Liver (tissue), 9 donors: ENCODE results near the gene DNAJA3. TPM values are rescaled to one million over a fixed set of nuclear protein-coding genes. Genes with fewer than 3 reads are reported as not detected.

Source experiments
- DNase-seq: peaks from one replicate; pipeline ENCODE4 v3.0.0-alpha.2; 2017; ENCODE audit warnings: low spot score
- H3K27ac ChIP-seq, 2 donors: one replicate each; pipeline ENCODE4 v1.7.0; 2013; ENCODE audit warnings: inconsistent platforms in 2 of 2, low read length in 2 of 2, control low read depth in 1 of 2, low read depth in 1 of 2, mild to moderate bottlenecking in 1 of 2
- H3K27me3 ChIP-seq, 4 donors: one replicate each; pipeline versions ENCODE4 v1.6.1 to v1.7.0; 2013; ENCODE audit warnings: low read length in 3 of 4, inconsistent platforms in 1 of 4, mild to moderate bottlenecking in 1 of 4, moderate library complexity in 1 of 4; ENCODE audit not compliant: control insufficient read depth in 4 of 4, insufficient read depth in 4 of 4
- H3K36me3 ChIP-seq, 4 donors: one replicate each; pipeline versions ENCODE4 v1.6.1 to v1.7.0; 2013; ENCODE audit warnings: low read length in 3 of 4, mild to moderate bottlenecking in 3 of 4, low read depth in 1 of 4, moderate library complexity in 1 of 4; ENCODE audit not compliant: control insufficient read depth in 4 of 4, insufficient read depth in 3 of 4
- H3K4me1 ChIP-seq, 4 donors: one replicate each; pipeline versions ENCODE4 v1.6.1 to v1.7.0; 2013; ENCODE audit warnings: low read length in 3 of 4, mild to moderate bottlenecking in 3 of 4, moderate library complexity in 1 of 4; ENCODE audit not compliant: control insufficient read depth in 4 of 4, insufficient read depth in 4 of 4
- H3K4me3 ChIP-seq, 3 donors: one replicate each; pipeline versions ENCODE4 v1.6.1 to v1.7.0; 2013; ENCODE audit warnings: low read length in 3 of 3, control low read depth in 1 of 3, low read depth in 1 of 3, mild to moderate bottlenecking in 1 of 3
- H3K9ac ChIP-seq, 2 donors: one replicate each; pipeline ENCODE4 v1.7.0; 2013; ENCODE audit warnings: low read length in 2 of 2, mild to moderate bottlenecking in 2 of 2, moderate library complexity in 2 of 2, control low read depth in 1 of 2, low read depth in 1 of 2
- H3K9me3 ChIP-seq, 4 donors: one replicate each; pipeline versions ENCODE4 v1.6.1 to v1.7.0; 2013; ENCODE audit warnings: low read length in 3 of 4; ENCODE audit not compliant: control insufficient read depth in 4 of 4
- CTCF ChIP-seq: fragments of 150-350 bp; IDR thresholded peaks from 2 replicates; pipeline ENCODE4 v1.5.1; 2017; ENCODE audit warnings: improper control_type of control experiment, low read depth, low read length; ENCODE audit not compliant: missing input control
- EGR1 ChIP-seq, 2 donors: IDR thresholded peaks; 2 replicates each; pipeline ENCODE4 v1.6.1; 2016 to 2018; ENCODE audit warnings: antibody characterized with exemption in 2 of 2, low read depth in 2 of 2
- FOXA1 ChIP-seq: IDR thresholded peaks from 2 replicates; pipeline ENCODE4 v1.6.1; 2016; ENCODE audit warnings: antibody characterized with exemption
- FOXA2 ChIP-seq: IDR thresholded peaks from 2 replicates; pipeline ENCODE4 v1.6.1; 2016; ENCODE audit warnings: antibody characterized with exemption
- GABPA ChIP-seq, 2 donors: IDR thresholded peaks in 1 of 2; conservative IDR thresholded peaks in 1 of 2; 2 replicates each; pipeline ENCODE4 v1.6.1; 2016; ENCODE audit warnings: antibody characterized with exemption in 2 of 2, mild to moderate bottlenecking in 1 of 2, moderate library complexity in 1 of 2
- HNF4A ChIP-seq, 2 donors: conservative IDR thresholded peaks; 2 replicates each; pipeline ENCODE4 v1.6.1; 2016; ENCODE audit warnings: antibody characterized with exemption in 2 of 2, mild to moderate bottlenecking in 2 of 2
- HNF4G ChIP-seq: IDR thresholded peaks from 2 replicates; pipeline ENCODE4 v1.6.1; 2016; ENCODE audit warnings: antibody characterized with exemption
- JUND ChIP-seq, 2 donors: IDR thresholded peaks; 2 replicates each; pipeline ENCODE4 v1.6.1; 2016; ENCODE audit warnings: antibody characterized with exemption in 2 of 2
- MAX ChIP-seq: IDR thresholded peaks from 2 replicates; pipeline ENCODE4 v1.6.1; 2016; ENCODE audit warnings: antibody characterized with exemption
- NR2F2 ChIP-seq: IDR thresholded peaks from 2 replicates; pipeline ENCODE4 v1.6.1; 2016; ENCODE audit warnings: antibody characterized with exemption
- RAD21 ChIP-seq, 2 donors: IDR thresholded peaks; 2 replicates each; pipeline ENCODE4 v1.6.1; 2016; ENCODE audit warnings: antibody characterized with exemption in 2 of 2, mild to moderate bottlenecking in 2 of 2
- RXRA ChIP-seq, 2 donors: IDR thresholded peaks; 2 replicates each; pipeline ENCODE4 v1.6.1; 2017 to 2018; ENCODE audit warnings: antibody characterized with exemption in 2 of 2, mild to moderate bottlenecking in 1 of 2
- SP1 ChIP-seq: IDR thresholded peaks from 2 replicates; pipeline ENCODE4 v1.6.1; 2018; ENCODE audit warnings: antibody characterized with exemption, mild to moderate bottlenecking
- TAF1 ChIP-seq: conservative IDR thresholded peaks from 2 replicates; pipeline ENCODE4 v1.6.1; 2016; ENCODE audit warnings: antibody characterized with exemption, mild to moderate bottlenecking
- YY1 ChIP-seq: IDR thresholded peaks from 2 replicates; pipeline ENCODE4 v1.6.1; 2016; ENCODE audit warnings: antibody characterized with exemption, mild to moderate bottlenecking
- ZBTB33 ChIP-seq: IDR thresholded peaks from 2 replicates; pipeline ENCODE4 v1.6.1; 2016; ENCODE audit warnings: antibody characterized with exemption
- WGBS: extraction: QIAGEN DNeasy Blood & Tissue Kit; methylation state at CpG from one replicate; pipeline ENCODE4 v1.1.7; 2013; 5-methylcytosine and 5-hydroxymethylcytosine counted together
- polyA plus RNA-seq, 2 donors: library from polyadenylated mRNA; stranded (reverse) in 1 of 2; unstranded in 1 of 2; fragments of 200-250 nt in 1 of 2; fragments of >200 nt in 1 of 2; fragmentation: Nextera tagmentation in 1 of 2; extraction: Ambion mirVana in 1 of 2; gene quantifications; one replicate each; pipeline versions ENCODE4 v1.2.1 to v1.2.3, GENCODE V29; 2013 to 2015
- total RNA-seq, 2 donors: library from RNA; depleted of rRNA; stranded (reverse); fragments of >200 nt; gene quantifications; one replicate each; pipeline ENCODE4 v1.2.3, GENCODE V29; 2014
- TF ChIP-seq, protein P1 (sequence below): IDR thresholded peaks from 2 replicates; pipeline ENCODE4 v1.6.1; 2016; ENCODE audit warnings: antibody characterized with exemption
- TF ChIP-seq, protein P2 (sequence below): IDR thresholded peaks from 2 replicates; pipeline ENCODE4 v1.6.1; 2016; ENCODE audit warnings: antibody characterized with exemption, mild to moderate bottlenecking
- donor health status: healthy.
- donor health status: healthy.
- donor health status: healthy.
- donor health status: healthy.
- donor health status: healthy.

The DNAJA3 gene
- total and polyA plus RNA-seq, 4 donors, result 39.6 to 86.3 (median 65.6) TPM

DNA sequence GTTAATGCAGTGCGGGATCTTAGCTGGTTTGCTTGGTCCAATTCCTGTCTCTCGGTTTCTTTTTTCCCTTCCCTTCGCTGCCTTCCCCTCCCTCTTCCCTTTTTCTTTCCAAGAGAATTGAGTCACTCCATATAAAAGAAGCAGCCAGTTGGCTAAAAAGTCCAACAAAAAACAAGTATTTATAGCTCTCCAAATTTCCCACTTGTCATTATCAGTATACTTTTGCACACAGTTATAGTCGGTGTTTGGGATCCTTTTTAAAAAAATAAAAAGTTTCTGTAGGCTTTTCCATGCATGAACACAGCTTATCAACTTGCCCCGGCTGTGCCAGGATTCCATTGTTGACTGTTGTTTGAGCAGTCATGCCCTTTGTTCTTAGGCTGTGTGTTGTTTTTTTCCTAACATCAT lies 75.4 kb downstream of the DNAJA3 start:
- 31% methylated on average over 5 of the region's 5 CpGs for WGBS
- peak overlapping the region in 1 of 2 donors; percentile 49 for H3K27ac ChIP-seq
- peaks cover 0 to 3% (median 1%) of the 10 kb centered on the region in 4 donors for H3K36me3 ChIP-seq
- no peak overlapping the region for H3K4me3 ChIP-seq
- DNase-seq, result no peak
- no peak overlapping the region for H3K9ac ChIP-seq
- H3K4me1 ChIP-seq, result peaks cover 7 to 20% (median 10%) of the 10 kb centered on the region in 4 donors
- no peaks in the 10 kb centered on the region for H3K9me3 ChIP-seq
- TF ChIP-seq SP1 (peak; percentile 45), TAF1 (no peak), FOXA1 (peak; percentile 54), CTCF (no peak), HNF4A (conservative IDR thresholded peaks at IDR 0.05) (peak; percentile 48 to 72), GABPA (IDR thresholded peaks at IDR 0.05 in 1 of 2, conservative IDR thresholded peaks at IDR 0.05 in 1 of 2) (no peak), YY1 (peak; percentile 83), RXRA (IDR thresholded peaks at IDR 0.05) (peak in 1 of 2 donors; percentile 55), EGR1 (IDR thresholded peaks at IDR 0.05; ENCODE audit: low read depth in 2 of 2) (no peak), HNF4G (peak; percentile 20), NR2F2 (peak; percentile 22), RAD21 (IDR thresholded peaks at IDR 0.05) (peak; percentile 18 to 20), ZBTB33 (no peak), MAX (no peak), JUND (IDR thresholded peaks at IDR 0.05) (peak in 1 of 2 donors; percentile 30), FOXA2 (peak; percentile 82)
- TF ChIP-seq, protein P1, sequence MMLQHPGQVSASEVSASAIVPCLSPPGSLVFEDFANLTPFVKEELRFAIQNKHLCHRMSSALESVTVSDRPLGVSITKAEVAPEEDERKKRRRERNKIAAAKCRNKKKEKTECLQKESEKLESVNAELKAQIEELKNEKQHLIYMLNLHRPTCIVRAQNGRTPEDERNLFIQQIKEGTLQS, result no peak
- TF ChIP-seq, protein P2, sequence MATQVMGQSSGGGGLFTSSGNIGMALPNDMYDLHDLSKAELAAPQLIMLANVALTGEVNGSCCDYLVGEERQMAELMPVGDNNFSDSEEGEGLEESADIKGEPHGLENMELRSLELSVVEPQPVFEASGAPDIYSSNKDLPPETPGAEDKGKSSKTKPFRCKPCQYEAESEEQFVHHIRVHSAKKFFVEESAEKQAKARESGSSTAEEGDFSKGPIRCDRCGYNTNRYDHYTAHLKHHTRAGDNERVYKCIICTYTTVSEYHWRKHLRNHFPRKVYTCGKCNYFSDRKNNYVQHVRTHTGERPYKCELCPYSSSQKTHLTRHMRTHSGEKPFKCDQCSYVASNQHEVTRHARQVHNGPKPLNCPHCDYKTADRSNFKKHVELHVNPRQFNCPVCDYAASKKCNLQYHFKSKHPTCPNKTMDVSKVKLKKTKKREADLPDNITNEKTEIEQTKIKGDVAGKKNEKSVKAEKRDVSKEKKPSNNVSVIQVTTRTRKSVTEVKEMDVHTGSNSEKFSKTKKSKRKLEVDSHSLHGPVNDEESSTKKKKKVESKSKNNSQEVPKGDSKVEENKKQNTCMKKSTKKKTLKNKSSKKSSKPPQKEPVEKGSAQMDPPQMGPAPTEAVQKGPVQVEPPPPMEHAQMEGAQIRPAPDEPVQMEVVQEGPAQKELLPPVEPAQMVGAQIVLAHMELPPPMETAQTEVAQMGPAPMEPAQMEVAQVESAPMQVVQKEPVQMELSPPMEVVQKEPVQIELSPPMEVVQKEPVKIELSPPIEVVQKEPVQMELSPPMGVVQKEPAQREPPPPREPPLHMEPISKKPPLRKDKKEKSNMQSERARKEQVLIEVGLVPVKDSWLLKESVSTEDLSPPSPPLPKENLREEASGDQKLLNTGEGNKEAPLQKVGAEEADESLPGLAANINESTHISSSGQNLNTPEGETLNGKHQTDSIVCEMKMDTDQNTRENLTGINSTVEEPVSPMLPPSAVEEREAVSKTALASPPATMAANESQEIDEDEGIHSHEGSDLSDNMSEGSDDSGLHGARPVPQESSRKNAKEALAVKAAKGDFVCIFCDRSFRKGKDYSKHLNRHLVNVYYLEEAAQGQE, result peak; percentile 55
- H3K27me3 ChIP-seq, result no peaks in the 10 kb centered on the region
